TTC549 (cell line): ENCODE results near the gene PXDN.

Experiments used
- FAIRE-seq: peaks from 2 replicates; lab custom pipeline; 2012; peaks lifted over from hg19 to GRCh38; lab: Jason Lieb, UNC

PXDN gene

GRCh38 chr2:1661891-1662605 is 82.3 kb downstream of the PXDN start:
- FAIRE-seq, result no peak

- no peak for FAIRE-seq
Measured at GRCh38 chr2:1660656-1661640, 83.4 kb downstream of the PXDN start.

GRCh38 chr2:1659951-1660565 is 84.3 kb downstream of the PXDN start:
- no peak for FAIRE-seq

- FAIRE-seq, result no peak
Measured at GRCh38 chr2:1658394-1659151, 85.7 kb downstream of the PXDN start.

- no peak for FAIRE-seq
Measured at GRCh38 chr2:1656961-1657841, 87.1 kb downstream of the PXDN start.

GRCh38 chr2:1656326-1656960 is 87.9 kb downstream of the PXDN start:
- FAIRE-seq, result no peak

GRCh38 chr2:1655461-1655860 is 88.9 kb downstream of the PXDN start:
- no peak for FAIRE-seq

- no peak for FAIRE-seq
Measured at GRCh38 chr2:1654696-1655374, 89.5 kb downstream of the PXDN start.

- FAIRE-seq, result no peak
Measured at GRCh38 chr2:1653956-1654695, 90.2 kb downstream of the PXDN start.

- no peak for FAIRE-seq
Measured at GRCh38 chr2:1652034-1652790, 92.1 kb downstream of the PXDN start.

- FAIRE-seq, result no peak
Measured at GRCh38 chr2:1651121-1652033, 92.9 kb downstream of the PXDN start.

- no peak for FAIRE-seq
Measured at GRCh38 chr2:1650085-1650872, 94.0 kb downstream of the PXDN start.

- no peak for FAIRE-seq
Measured at GRCh38 chr2:1649103-1650084, 94.9 kb downstream of the PXDN start.

GRCh38 chr2:1648241-1649102 is 95.8 kb downstream of the PXDN start:
- no peak for FAIRE-seq
